ENCODE data around the gene C5orf22.
A peak's percentile ranks its signal among the peaks of the same experiment; 100 is the strongest.

C5orf22 gene

DNA sequence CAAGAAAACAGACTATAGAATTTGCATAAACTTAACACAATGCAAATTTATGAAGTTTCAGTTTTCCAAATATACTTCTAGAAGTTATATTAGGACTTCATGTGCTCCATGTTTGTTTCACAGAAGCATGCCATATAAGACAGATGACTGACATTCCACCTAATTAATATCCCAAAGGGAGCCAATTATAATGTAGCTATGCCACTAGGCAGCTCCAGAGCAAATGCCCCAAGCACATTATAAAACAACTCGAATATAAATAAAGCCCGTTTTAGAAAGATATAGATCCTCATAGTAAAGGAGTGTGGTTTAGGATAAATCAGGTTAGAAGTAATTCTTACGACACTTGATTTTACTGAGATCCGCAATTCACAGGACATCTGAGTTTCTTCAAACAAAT lies 9.1 kb upstream of the C5orf22 start:
- H3K27ac ChIP-seq (ENCODE audit: low read length): no peak overlapping the region
- no peaks in the 10 kb centered on the region for H4K20me1 ChIP-seq (ENCODE audit: insufficient read depth, low read length)
- TF ChIP-seq, protein P1, sequence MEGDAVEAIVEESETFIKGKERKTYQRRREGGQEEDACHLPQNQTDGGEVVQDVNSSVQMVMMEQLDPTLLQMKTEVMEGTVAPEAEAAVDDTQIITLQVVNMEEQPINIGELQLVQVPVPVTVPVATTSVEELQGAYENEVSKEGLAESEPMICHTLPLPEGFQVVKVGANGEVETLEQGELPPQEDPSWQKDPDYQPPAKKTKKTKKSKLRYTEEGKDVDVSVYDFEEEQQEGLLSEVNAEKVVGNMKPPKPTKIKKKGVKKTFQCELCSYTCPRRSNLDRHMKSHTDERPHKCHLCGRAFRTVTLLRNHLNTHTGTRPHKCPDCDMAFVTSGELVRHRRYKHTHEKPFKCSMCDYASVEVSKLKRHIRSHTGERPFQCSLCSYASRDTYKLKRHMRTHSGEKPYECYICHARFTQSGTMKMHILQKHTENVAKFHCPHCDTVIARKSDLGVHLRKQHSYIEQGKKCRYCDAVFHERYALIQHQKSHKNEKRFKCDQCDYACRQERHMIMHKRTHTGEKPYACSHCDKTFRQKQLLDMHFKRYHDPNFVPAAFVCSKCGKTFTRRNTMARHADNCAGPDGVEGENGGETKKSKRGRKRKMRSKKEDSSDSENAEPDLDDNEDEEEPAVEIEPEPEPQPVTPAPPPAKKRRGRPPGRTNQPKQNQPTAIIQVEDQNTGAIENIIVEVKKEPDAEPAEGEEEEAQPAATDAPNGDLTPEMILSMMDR (IDR thresholded peaks at IDR 0.05; ENCODE audit: low read length): no peak
- TF ChIP-seq EZH2 (optimal IDR thresholded peaks at IDR 0.05; ENCODE audit: low read depth, low read length): no peak
- no peak for TF ChIP-seq EZH2phosphoT487 (IDR thresholded peaks at IDR 0.05; ENCODE audit: low read length)
- H3K9me2 ChIP-seq (replicated peaks; ENCODE audit: insufficient read depth, low read length): no peaks in the 10 kb centered on the region
- H3F3A ChIP-seq (ENCODE audit: insufficient read depth, low read length): no peaks in the 10 kb centered on the region
- no peak overlapping the region for H3K9ac ChIP-seq (ENCODE audit: low read length)
- no peaks in the 10 kb centered on the region for H3K9me3 ChIP-seq (replicated peaks; ENCODE audit: insufficient read depth, low read length)
- H3K27me3 ChIP-seq (replicated peaks; ENCODE audit: insufficient read depth, low read length): no peaks in the 10 kb centered on the region
- H3K79me2 ChIP-seq (ENCODE audit: low read length): peaks cover 11% of the 10 kb centered on the region
- no peak overlapping the region for H2AFZ ChIP-seq (ENCODE audit: low read length)
- no peak overlapping the region for H3K4me2 ChIP-seq (ENCODE audit: low read depth, low read length)
- H3K4me3 ChIP-seq (ENCODE audit: low read length): no peak overlapping the region
- peaks cover 3% of the 10 kb centered on the region; the same call in 1 of the 2 replicates for H3K36me3 ChIP-seq (replicated peaks; ENCODE audit: insufficient read depth, low read length)
- no peak for DNase-seq
- H3K4me1 ChIP-seq (ENCODE audit: low read length): no peaks in the 10 kb centered on the region

DNA sequence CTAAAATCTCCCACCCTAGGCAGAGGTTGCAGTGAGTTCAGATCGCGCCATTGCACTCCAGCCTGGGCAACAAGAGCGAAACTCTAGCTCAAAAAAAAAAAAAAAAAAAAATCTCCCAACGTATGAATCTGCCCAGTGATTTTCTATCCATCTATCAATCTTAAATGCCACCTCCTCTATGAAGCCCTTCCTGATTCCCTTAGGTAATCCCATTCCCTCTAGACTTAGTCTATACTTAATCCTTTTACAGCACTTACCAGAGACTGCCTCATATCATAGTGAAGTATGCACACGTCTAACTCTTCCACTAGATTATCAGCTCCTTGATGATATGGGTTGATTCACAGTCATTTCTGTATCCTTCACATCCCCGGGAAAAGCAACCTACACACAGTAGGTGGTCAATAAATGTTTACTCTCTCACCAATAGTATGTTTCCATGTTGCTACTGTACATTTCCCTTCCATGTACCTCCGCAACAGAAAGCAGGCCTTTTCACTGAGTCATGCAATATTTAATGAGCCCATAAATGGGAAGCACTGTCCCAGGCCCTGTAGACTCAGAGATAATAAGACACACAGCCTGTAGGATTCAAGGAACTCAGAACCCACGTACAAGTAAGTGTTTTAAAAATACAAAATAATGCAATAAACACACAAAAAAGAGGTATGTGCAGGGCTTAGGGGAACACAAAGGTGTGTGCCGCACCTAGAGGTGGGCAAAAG lies 1.4 kb upstream of the C5orf22 start:
- Histone ChIP-seq H3K79me2 (ENCODE audit: low read length) (peaks cover 62% of the 10 kb centered on the region), H3K27me3 (replicated peaks; ENCODE audit: insufficient read depth, low read length) (no peaks in the 10 kb centered on the region), H3K4me2 (ENCODE audit: low read depth, low read length) (peak overlapping the region; percentile 78), H3F3A (ENCODE audit: insufficient read depth, low read length) (peaks cover 7% of the 10 kb centered on the region; the same call in 1 of the 2 replicates), H3K9me2 (replicated peaks; ENCODE audit: insufficient read depth, low read length) (no peaks in the 10 kb centered on the region), H3K4me1 (ENCODE audit: low read length) (peaks cover 20% of the 10 kb centered on the region), H3K4me3 (ENCODE audit: low read length) (peak overlapping the region; percentile 94), H4K20me1 (ENCODE audit: insufficient read depth, low read length) (no peaks in the 10 kb centered on the region), H3K36me3 (replicated peaks; ENCODE audit: insufficient read depth, low read length) (no peaks in the 10 kb centered on the region; the same call in 1 of the 2 replicates), H3K27ac (ENCODE audit: low read length) (no peak overlapping the region), H2AFZ (ENCODE audit: low read length) (0 out of 2 replicates have a peak overlapping the region, but pooled peaks have one; percentile 88), H3K9me3 (replicated peaks; ENCODE audit: insufficient read depth, low read length) (no peaks in the 10 kb centered on the region), H3K9ac (ENCODE audit: low read length) (peak overlapping the region; percentile 81)
- no peak for TF ChIP-seq EZH2 (optimal IDR thresholded peaks at IDR 0.05; ENCODE audit: low read depth, low read length)
- TF ChIP-seq, protein P1 (IDR thresholded peaks at IDR 0.05; ENCODE audit: low read length): no peak
- no peak for TF ChIP-seq EZH2phosphoT487 (IDR thresholded peaks at IDR 0.05; ENCODE audit: low read length)
- DNase-seq: no peak

DNA sequence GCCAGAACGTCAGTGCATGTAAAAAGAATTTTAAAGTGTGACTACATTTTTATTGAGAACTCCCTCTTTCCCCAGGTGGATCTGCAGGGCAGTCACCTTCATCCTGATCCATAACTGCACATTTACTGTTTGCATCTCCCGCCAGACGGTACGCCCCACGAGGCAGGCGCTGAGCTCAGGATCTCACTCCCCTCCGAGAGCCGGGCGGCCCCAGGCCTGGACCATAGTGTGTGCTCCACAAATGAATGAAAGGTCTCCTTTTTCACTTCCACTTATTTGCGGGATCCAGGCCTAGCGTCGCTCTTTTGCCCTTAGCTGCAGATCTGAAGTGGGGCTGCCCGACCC lies 586 bp upstream of the C5orf22 start:
- TF ChIP-seq, protein P1 (IDR thresholded peaks at IDR 0.05; ENCODE audit: low read length): no peak
- TF ChIP-seq EZH2phosphoT487 (IDR thresholded peaks at IDR 0.05; ENCODE audit: low read length) (no peak), EZH2 (optimal IDR thresholded peaks at IDR 0.05; ENCODE audit: low read depth, low read length) (no peak)
- DNase-seq: peak; percentile 28
- Histone ChIP-seq H3K4me3 (ENCODE audit: low read length) (peak overlapping the region; percentile 94), H3K9ac (ENCODE audit: low read length) (peak overlapping the region; percentile 81), H3K27ac (ENCODE audit: low read length) (peak overlapping the region; percentile 67; the same call in 1 of the 2 replicates), H3K9me3 (replicated peaks; ENCODE audit: insufficient read depth, low read length) (no peaks in the 10 kb centered on the region), H3K27me3 (replicated peaks; ENCODE audit: insufficient read depth, low read length) (no peaks in the 10 kb centered on the region), H3K9me2 (replicated peaks; ENCODE audit: insufficient read depth, low read length) (no peaks in the 10 kb centered on the region), H3K4me1 (ENCODE audit: low read length) (peaks cover 20% of the 10 kb centered on the region), H2AFZ (ENCODE audit: low read length) (peak overlapping the region; percentile 88), H3F3A (ENCODE audit: insufficient read depth, low read length) (peaks cover 7% of the 10 kb centered on the region; the same call in 1 of the 2 replicates), H3K4me2 (ENCODE audit: low read depth, low read length) (peak overlapping the region; percentile 78), H3K79me2 (ENCODE audit: low read length) (peaks cover 65% of the 10 kb centered on the region), H3K36me3 (replicated peaks; ENCODE audit: insufficient read depth, low read length) (no peaks in the 10 kb centered on the region; the same call in 1 of the 2 replicates), H4K20me1 (ENCODE audit: insufficient read depth, low read length) (no peaks in the 10 kb centered on the region)
